Right lobe of liver (tissue), 6 donors: ENCODE data around the gene HSDL1. TPM values are rescaled to one million over a fixed set of nuclear protein-coding genes. Genes with fewer than 3 reads are reported as not detected.

ENCODE experiments used
- ATAC-seq, 4 donors: fragments of 200-7000 bp; cut with Tn5 transposase; one replicate each; pipeline ENCODE4 v1.9.1; 2020; ENCODE audit warnings: mild to moderate bottlenecking in 4 of 4, moderate library complexity in 4 of 4
- DNase-seq, 3 donors: peaks; one replicate each; pipeline ENCODE4 v3.0.0-alpha.2; 2020
- H3K27ac ChIP-seq, 3 donors: fragments of 200-600 bp; one replicate each; pipeline ENCODE4 v1.8.0; 2022
- H3K27me3 ChIP-seq, 2 donors: fragments of 200-600 bp; one replicate each; pipeline ENCODE4 v1.8.0; 2022
- H3K36me3 ChIP-seq, 4 donors: fragments of 200-600 bp; sonication (generic) in 1 of 4; one replicate each; pipeline versions ENCODE4 v1.5.1 to v1.8.0; 2017 to 2022; ENCODE audit warnings: control low read depth in 1 of 4
- H3K4me1 ChIP-seq, 4 donors: fragments of 200-600 bp; sonication (generic) in 1 of 4; one replicate each; pipeline versions ENCODE4 v1.5.1 to v1.8.0; 2017 to 2022; ENCODE audit warnings: control low read depth in 1 of 4
- H3K4me3 ChIP-seq, 3 donors: fragments of 200-600 bp; one replicate each; pipeline ENCODE4 v1.8.0; 2022
- H3K9me3 ChIP-seq, 4 donors: fragments of 200-600 bp; sonication (generic) in 1 of 4; one replicate each; pipeline versions ENCODE4 v1.5.1 to v1.8.0; 2017 to 2022; ENCODE audit warnings: control low read depth in 1 of 4
- CTCF ChIP-seq, 4 donors: fragments of 200-600 bp in 3 of 4; fragments of 450-650 bp in 1 of 4; IDR thresholded peaks; one replicate each; pipeline versions ENCODE4 v1.5.1 to v1.8.0; 2016 to 2022; ENCODE audit warnings: antibody characterized with exemption in 4 of 4, mild to moderate bottlenecking in 2 of 4
- POLR2A ChIP-seq: fragments of 450-650 bp; IDR thresholded peaks from one replicate; pipeline ENCODE4 v1.6.1; 2017; ENCODE audit warnings: antibody characterized with exemption, mild to moderate bottlenecking
- WGBS: methylation state at CpG from one replicate; pipeline ENCODE4 v1.1.6; 2018; ENCODE audit warnings: low coverage, low lambda C conversion rate; ENCODE audit not compliant: insufficient coverage; ENCODE audit errors: missing lambda C conversion rate; 5-methylcytosine and 5-hydroxymethylcytosine counted together
- intact Hi-C, 2 donors: fragments of 100-400 bp; cut with DNase I; formaldehyde crosslinking; loops; one replicate each; pipeline versions ENCODE4 v1.11.2 to v1.14.1; 2022
- total RNA-seq, 6 experiments: library from RNA; depleted of rRNA in 2 of 6; stranded (reverse); fragments of >200 nt in 2 of 6; fragmentation: NEBNext Ultra II Directional in 3 of 6; extraction: Animal tissue kit (Norgen Biotek cat#: 25700) in 3 of 6; gene quantifications; one replicate each; pipeline versions ENCODE4 v1.1.0 to v1.2.4, GENCODE V29; 2016 to 2023
- donor health status: DM: no; HTN: yes; CAD: no.
- donor health status: DM: no; HTN: no; CAD: no.
- donor health status: DM: no; HTN: no; CAD: no.
- donor health status: DM: no; HTN: yes; CAD: no.
- donor health status: DM: no; HTN: yes; CAD: no.

HSDL1 gene
- total RNA-seq, 6 experiments from 2014 or later = 4.3 to 8.1 (median 6.2) TPM

- Histone ChIP-seq H3K4me1 (no peaks in the 10 kb centered on the region), H3K36me3 (no peaks in the 10 kb centered on the region), H3K27me3 (no peaks in the 10 kb centered on the region), H3K9me3 (no peaks in the 10 kb centered on the region), H3K4me3 (no peak overlapping the region), H3K27ac (no peak overlapping the region)
- ATAC-seq (no peak), DNase-seq (no peak)
- 89% methylated on average over 2 of the region's 4 CpGs for whole genome bisulfite sequencing
- intact Hi-C loops = no loop called here
- no peak for TF ChIP-seq CTCF (IDR thresholded peaks at IDR 0.05)
- no peak for TF ChIP-seq POLR2A
Measured at GRCh38 chr16:84155226-84155625, 10.2 kb upstream of the HSDL1 start.

DNA sequence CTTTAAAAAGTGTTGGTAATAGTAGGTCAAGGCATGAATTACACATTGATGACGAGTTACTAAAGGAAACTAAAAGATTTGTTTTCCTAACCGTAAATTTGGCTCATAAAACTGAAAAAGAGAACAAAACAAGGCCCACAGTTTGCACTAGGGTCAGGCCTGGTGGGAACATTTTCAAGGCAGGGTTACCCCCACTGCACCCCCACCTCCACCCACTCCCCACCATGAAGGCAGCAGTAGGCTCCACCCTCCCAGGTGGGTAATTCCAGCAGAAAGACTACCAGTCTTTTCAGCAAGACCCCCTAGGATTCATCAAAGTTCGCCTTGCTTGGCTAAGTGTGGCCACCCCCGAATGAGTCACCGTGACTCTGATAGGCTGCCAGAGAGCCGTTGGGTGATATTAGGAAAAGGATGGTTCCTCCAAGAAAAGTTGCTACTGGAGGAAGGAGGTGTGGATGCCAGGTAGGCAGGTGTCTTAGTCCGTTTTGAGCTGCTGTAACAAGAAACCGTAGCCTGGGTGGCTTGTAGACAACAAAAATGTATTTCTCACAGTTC is 8.8 kb upstream of the HSDL1 start:
- Histone ChIP-seq H3K4me3 (no peak overlapping the region), H3K9me3 (no peaks in the 10 kb centered on the region), H3K27me3 (no peaks in the 10 kb centered on the region), H3K27ac (no peak overlapping the region), H3K4me1 (no peaks in the 10 kb centered on the region), H3K36me3 (no peaks in the 10 kb centered on the region)
- intact Hi-C loops = no loop called here
- no peak for DNase-seq
- 43% methylated on average over 6 of the region's 8 CpGs for WGBS
- no peak for ATAC-seq
- TF ChIP-seq POLR2A (no peak), CTCF (IDR thresholded peaks at IDR 0.05) (no peak)

DNA sequence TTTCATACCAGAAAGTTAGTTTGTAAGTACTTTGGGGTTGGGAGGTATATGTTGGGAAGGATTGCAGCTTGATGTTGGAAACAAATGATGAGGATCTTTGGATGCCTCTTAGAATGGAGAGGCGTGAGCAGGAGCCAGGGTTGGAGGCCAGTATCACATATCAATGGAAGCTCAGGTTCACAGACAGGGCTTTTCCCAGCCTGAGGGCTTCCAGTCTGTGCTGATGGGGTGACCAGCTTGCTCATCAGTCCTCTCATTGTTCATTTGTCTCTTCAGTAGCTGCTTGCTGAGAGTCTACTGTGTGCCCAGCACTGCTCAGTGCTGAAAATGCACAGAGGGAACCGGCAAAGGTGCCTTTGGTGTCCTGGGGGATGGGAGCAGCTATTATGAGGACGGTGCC is 5.9 kb upstream of the HSDL1 start:
- no peak for DNase-seq
- TF ChIP-seq POLR2A (no peak), CTCF (IDR thresholded peaks at IDR 0.05) (no peak)
- ATAC-seq = no peak
- no peak overlapping the region for H3K4me3 ChIP-seq
- H3K4me1 ChIP-seq = no peaks in the 10 kb centered on the region
- H3K9me3 ChIP-seq = no peaks in the 10 kb centered on the region
- no peaks in the 10 kb centered on the region for H3K36me3 ChIP-seq
- H3K27ac ChIP-seq = no peak overlapping the region
- WGBS = 74% methylated on average over 2 of the region's 3 CpGs
- intact Hi-C loops = no loop called here
- H3K27me3 ChIP-seq = no peaks in the 10 kb centered on the region

DNA sequence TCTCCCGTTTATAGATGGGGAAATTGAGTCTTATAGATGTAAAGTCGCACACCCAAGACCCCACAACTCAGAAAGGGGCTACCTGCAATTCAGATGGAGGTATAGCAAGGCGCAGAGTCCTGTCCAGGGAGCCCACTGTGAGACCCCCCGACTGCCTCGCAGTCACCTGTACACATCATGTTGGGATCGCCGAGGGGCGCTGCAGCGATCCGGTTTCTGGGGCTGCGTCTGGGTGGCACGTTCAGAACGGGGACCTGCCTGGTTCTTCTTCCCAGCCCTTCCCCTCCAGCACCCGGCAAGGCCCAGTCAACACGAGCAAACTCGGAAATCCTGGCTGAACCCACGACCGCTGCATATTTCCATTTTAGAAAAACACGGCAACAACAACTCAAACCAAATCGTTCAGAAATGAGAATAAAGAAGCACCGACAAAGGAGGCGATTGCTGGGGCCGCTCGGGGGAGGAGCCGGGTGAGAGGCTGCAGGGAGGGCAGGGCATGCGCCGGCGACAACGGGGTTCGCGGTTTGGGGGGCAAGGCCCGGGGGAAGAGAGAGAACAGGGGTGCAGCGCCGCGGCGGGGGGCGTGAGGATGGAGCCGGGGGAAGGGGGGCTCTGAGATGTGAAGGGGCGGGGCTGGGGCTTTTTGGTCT is 643 bp downstream of the HSDL1 start:
- Histone ChIP-seq H3K4me3 (peak overlapping the region; percentile 79 to 96 (median 87)), H3K36me3 (no peaks in the 10 kb centered on the region), H3K27ac (peak overlapping the region in 1 of 3 donors; percentile 75), H3K9me3 (no peaks in the 10 kb centered on the region), H3K4me1 (peaks cover 0 to 4% (median 0%) of the 10 kb centered on the region in 4 donors), H3K27me3 (no peaks in the 10 kb centered on the region)
- TF ChIP-seq POLR2A = no peak
- TF ChIP-seq CTCF (IDR thresholded peaks at IDR 0.05) = no peak
- intact Hi-C loops = no loop called here
- DNase-seq = peak; percentile 46 to 66 (median 49)
- 1% methylated on average over 36 of the region's 39 CpGs for WGBS
- ATAC-seq = peak; percentile 43 to 58 (median 52)
